H1 (cell line): ENCODE measurements around the gene WDR5. TPM values are rescaled to one million over a fixed set of nuclear protein-coding genes. Genes with fewer than 3 reads are reported as not detected.

ENCODE experiments used
- CTCF ChIA-PET: fragments of 300-600 bp; sonication (Branson Sonifier 250); formaldehyde crosslinking; loops from one replicate; lab custom pipeline; 2021; ENCODE audit not compliant: partially characterized antibody; lab: Charles Lee
- POLR2A ChIA-PET: fragments of 300-600 bp; sonication (Branson Sonifier 250); formaldehyde crosslinking; loops from one replicate; lab custom pipeline; 2021; ENCODE audit warnings: inconsistent platforms; ENCODE audit not compliant: partially characterized antibody; lab: Charles Lee
- DNase-seq, 2 experiments: peaks; one replicate each; pipeline versions ENCODE4 v3.0.0 to v3.0.0-alpha.2; 2010 to 2022; ENCODE audit warnings: low spot score in 2 of 2, low read depth in 1 of 2, mixed read lengths in 1 of 2
- FAIRE-seq: peaks from 2 replicates; lab custom pipeline; 2011; peaks lifted over from hg19 to GRCh38; lab: Jason Lieb, UNC
- H2AFZ ChIP-seq: 2 replicates; pipeline ENCODE4 v1.8.1; 2012; ENCODE audit warnings: low read length, inconsistent platforms
- H2AK5ac ChIP-seq: 2 replicates; pipeline ENCODE4 v1.6.1; 2013; ENCODE audit warnings: low read depth, low read length
- H2BK120ac ChIP-seq: replicated peaks from 2 replicates; pipeline ENCODE3; 2013; ENCODE audit warnings: low read depth, low read length, inconsistent platforms
- H2BK12ac ChIP-seq: 2 replicates; pipeline ENCODE4 v1.6.1; 2013; ENCODE audit warnings: low read depth, low read length
- H2BK15ac ChIP-seq: 2 replicates; pipeline ENCODE4 v1.6.1; 2013; ENCODE audit warnings: low read length
- H2BK20ac ChIP-seq: 2 replicates; pipeline ENCODE4 v1.6.1; 2013; ENCODE audit warnings: low read length
- H2BK5ac ChIP-seq: 2 replicates; pipeline ENCODE4 v1.6.1; 2013; ENCODE audit warnings: low read depth, low read length
- H3K14ac ChIP-seq: 2 replicates; pipeline ENCODE4 v1.6.1; 2013; ENCODE audit warnings: inconsistent platforms; ENCODE audit not compliant: insufficient read length
- H3K18ac ChIP-seq: 2 replicates; pipeline ENCODE4 v1.6.1; 2013; ENCODE audit warnings: low read length; ENCODE audit errors: extremely low read depth
- H3K23ac ChIP-seq: 2 replicates; pipeline ENCODE4 v1.6.1; 2013; ENCODE audit warnings: inconsistent platforms; ENCODE audit not compliant: insufficient read length
- H3K23me2 ChIP-seq: 2 replicates; pipeline ENCODE4 v1.6.1; 2013; ENCODE audit warnings: low read depth, low read length
- H3K27ac ChIP-seq: 2 replicates; pipeline ENCODE4 v1.6.1; 2011; ENCODE audit warnings: low read depth, low read length, inconsistent platforms
- H3K27me3 ChIP-seq, 4 experiments: replicated peaks in 1 of 4; 1 replicate in 1 of 4; 2 replicates in 3 of 4; pipeline versions ENCODE4 v1.6.1 to v1.8.1; 2011 to 2013; ENCODE audit warnings: low read length in 3 of 4, mild to moderate bottlenecking in 3 of 4, inconsistent platforms in 2 of 4, mixed read lengths in 2 of 4, moderate library complexity in 1 of 4; ENCODE audit not compliant: control insufficient read depth in 3 of 4, insufficient read depth in 3 of 4; ENCODE audit errors: extremely low read depth in 1 of 4
- H3K36me3 ChIP-seq, 4 experiments: 2 replicates each; pipeline versions ENCODE4 v1.6.1 to v1.8.1; 2011 to 2013; ENCODE audit warnings: mild to moderate bottlenecking in 4 of 4, low read length in 3 of 4, moderate library complexity in 2 of 4, control low read depth in 1 of 4, inconsistent platforms in 1 of 4; ENCODE audit not compliant: insufficient read depth in 4 of 4, control insufficient read depth in 2 of 4
- H3K4ac ChIP-seq: replicated peaks from 2 replicates; pipeline ENCODE3; 2013; ENCODE audit warnings: low read length, low read depth, mixed read lengths, inconsistent platforms; ENCODE audit not compliant: insufficient read length
- H3K4me1 ChIP-seq, 4 experiments: replicated peaks in 1 of 4; 1 replicate in 1 of 4; 2 replicates in 3 of 4; pipeline versions ENCODE4 v1.6.1 to v1.8.1; 2011 to 2013; ENCODE audit warnings: low read length in 3 of 4, inconsistent platforms in 2 of 4, mixed read lengths in 1 of 4; ENCODE audit not compliant: insufficient read depth in 4 of 4, control insufficient read depth in 3 of 4
- H3K4me2 ChIP-seq, 2 experiments: 2 replicates each; pipeline versions ENCODE4 v1.6.1 to v1.8.1; 2011 to 2013; ENCODE audit warnings: low read depth in 2 of 2, low read length in 2 of 2, control low read depth in 1 of 2, inconsistent platforms in 1 of 2, mild to moderate bottlenecking in 1 of 2; ENCODE audit not compliant: insufficient read depth in 1 of 2
- H3K4me3 ChIP-seq, 4 experiments: fragments of 200-600, 300-600 bp in 1 of 4; sonication (generic), shearing (Covaris generic), sonication (Bioruptor Twin) in 1 of 4; 2 replicates each; pipeline versions ENCODE4 v1.5.1 to v1.8.1; 2011 to 2016; ENCODE audit warnings: low read length in 4 of 4, low read depth in 3 of 4, control low read depth in 2 of 4, inconsistent platforms in 2 of 4, mild to moderate bottlenecking in 2 of 4, mixed read lengths in 1 of 4, moderate library complexity in 1 of 4; ENCODE audit not compliant: insufficient read depth in 2 of 4; ENCODE audit errors: extremely low read depth in 1 of 4
- H3K56ac ChIP-seq: replicated peaks from 2 replicates; pipeline ENCODE3; 2013; ENCODE audit warnings: low read depth, mild to moderate bottlenecking, mixed read lengths, low read length, inconsistent platforms; ENCODE audit not compliant: insufficient read length
- H3K79me1 ChIP-seq: 2 replicates; pipeline ENCODE4 v1.6.1; 2013; ENCODE audit warnings: low read depth, low read length, control low read depth
- H3K79me2 ChIP-seq, 2 experiments: 2 replicates each; pipeline versions ENCODE4 v1.6.1 to v1.8.1; 2012 to 2013; ENCODE audit warnings: low read length in 2 of 2, mild to moderate bottlenecking in 2 of 2, inconsistent platforms in 1 of 2; ENCODE audit not compliant: insufficient read depth in 2 of 2, control insufficient read depth in 1 of 2
- H3K9ac ChIP-seq, 4 experiments: replicated peaks in 1 of 4; 1 replicate in 1 of 4; 2 replicates in 3 of 4; pipeline versions ENCODE4 v1.6.1 to v1.8.1; 2011 to 2013; ENCODE audit warnings: low read depth in 3 of 4, low read length in 3 of 4, control low read depth in 2 of 4, mild to moderate bottlenecking in 2 of 4, moderate library complexity in 2 of 4, inconsistent platforms in 1 of 4; ENCODE audit errors: extremely low read depth in 1 of 4
- H3K9me3 ChIP-seq, 2 experiments: 2 replicates each; pipeline versions ENCODE4 v1.6.1 to v1.8.1; 2012 to 2013; ENCODE audit warnings: mild to moderate bottlenecking in 2 of 2, moderate library complexity in 2 of 2, control low read depth in 1 of 2, inconsistent platforms in 1 of 2, low read depth in 1 of 2, low read length in 1 of 2, mixed read lengths in 1 of 2; ENCODE audit not compliant: insufficient read depth in 2 of 2
- H4K20me1 ChIP-seq, 2 experiments: replicated peaks in 1 of 2; 2 replicates each; pipeline versions ENCODE3 to v1.8.1; 2011 to 2013; ENCODE audit warnings: inconsistent platforms in 2 of 2, low read length in 2 of 2, mild to moderate bottlenecking in 1 of 2; ENCODE audit not compliant: insufficient read depth in 2 of 2, control insufficient read depth in 1 of 2
- H4K5ac ChIP-seq: 2 replicates; pipeline ENCODE4 v1.6.1; 2013; ENCODE audit warnings: low read length, low read depth, mixed read lengths, inconsistent platforms; ENCODE audit not compliant: insufficient read length
- H4K8ac ChIP-seq: 2 replicates; pipeline ENCODE4 v1.8.0; 2013; ENCODE audit warnings: mild to moderate bottlenecking, moderate library complexity, low read length, inconsistent platforms; ENCODE audit not compliant: insufficient read depth; ENCODE audit errors: extremely low read depth
- H4K91ac ChIP-seq: replicated peaks from 2 replicates; pipeline ENCODE3; 2013; ENCODE audit warnings: low read length, mixed read lengths, inconsistent platforms; ENCODE audit not compliant: insufficient read length
- ASH2L ChIP-seq: fragments of 200-600, 300-600 bp; sonication (generic); IDR thresholded peaks from one replicate; pipeline ENCODE4 v1.7.1; 2017; ENCODE audit warnings: low read length
- KDM4A ChIP-seq: IDR thresholded peaks from one replicate; pipeline ENCODE4 v1.7.1; 2012; ENCODE audit warnings: low read depth, mild to moderate bottlenecking, moderate library complexity, low read length, inconsistent platforms; ENCODE audit not compliant: severe bottlenecking
- POLR2A ChIP-seq, 2 experiments: IDR thresholded peaks; 1 replicate in 1 of 2; 2 replicates in 1 of 2; pipeline ENCODE4 v1.6.1; 2011; ENCODE audit warnings: low read depth in 2 of 2, low read length in 2 of 2, mild to moderate bottlenecking in 2 of 2; ENCODE audit errors: control extremely low read depth in 1 of 2
- SP1 ChIP-seq: IDR thresholded peaks from 2 replicates; pipeline ENCODE4 v1.6.1; 2011; ENCODE audit warnings: low read depth, low read length
- WGBS, 2 experiments: shearing (Covaris generic) in 1 of 2; methylation state at CpG; one replicate each; pipeline versions ENCODE4 v1.1.6 to v1.1.7; 2013 to 2015; ENCODE audit warnings: low lambda C conversion rate in 2 of 2, mixed read lengths in 2 of 2, inconsistent platforms in 1 of 2, low coverage in 1 of 2, missing lambda C conversion rate in 1 of 2; ENCODE audit not compliant: insufficient replicate concordance in 2 of 2, insufficient coverage in 1 of 2, insufficient read length in 1 of 2; ENCODE audit errors: extremely low coverage in 1 of 2, missing lambda C conversion rate in 1 of 2; 5-methylcytosine and 5-hydroxymethylcytosine counted together
- polyA plus RNA-seq, 7 experiments: library from polyadenylated mRNA; depleted of rRNA in 3 of 7; stranded (reverse) in 5 of 7; unstranded in 2 of 7; fragments of >200 nt in 5 of 7; fragments of 200-250 nt in 2 of 7; gene quantifications; 1 replicate in 5 of 7; 2 replicates in 1 of 7; 4 replicates in 1 of 7; pipeline versions ENCODE4 v1.2.1 to v1.2.3, GENCODE V29; 2011 to 2013; ENCODE audit warnings: missing spikeins in 2 of 7, mixed read lengths in 2 of 7
- total RNA-seq: library from RNA; stranded (reverse); fragmentation: NEBNext Ultra II Directional; extraction: Animal tissue kit (Norgen Biotek cat#: 25700); gene quantifications from 2 replicates; pipeline ENCODE4 v1.2.1, GENCODE V29; 2021
- TF ChIP-seq, protein P1 (sequence below): IDR thresholded peaks from 2 replicates; pipeline ENCODE4 v1.6.1; 2011; ENCODE audit warnings: low read depth, mild to moderate bottlenecking, low read length; ENCODE audit not compliant: insufficient read depth

Gene WDR5
- total and polyA plus RNA-seq, 2 of the 8 experiments (the other 6 are each of a cell fraction or from before 2014, with no cell fraction given) = 38.4 to 68.1 TPM

- Histone ChIP-seq H3K4me3 (no peak overlapping the region), H2BK5ac (no peak overlapping the region), H3K9ac (no peak overlapping the region), H4K20me1 (peaks cover 0 to 7% of the 10 kb centered on the region in 2 experiments), H3K56ac (no peak overlapping the region), H3K23ac (no peak overlapping the region), H4K5ac (no peak overlapping the region), H4K91ac (no peak overlapping the region), H3K79me2 (no peaks in the 10 kb centered on the region), H3K14ac (no peak overlapping the region), H3K4ac (no peak overlapping the region), H3K9me3 (no peaks in the 10 kb centered on the region), H2BK20ac (no peak overlapping the region), H3K27ac (no peak overlapping the region), H3K79me1 (0 out of 2 replicates have a peak, but pooled peaks cover 2% of the 10 kb centered on the region), H3K27me3 (peaks cover 0 to 8% (median 2%) of the 10 kb centered on the region in 4 experiments; a peak in 4 of 7 replicates), H2AK5ac (no peak overlapping the region), H3K36me3 (no peaks in the 10 kb centered on the region; a peak in 2 of 8 replicates), H3K4me1 (peaks cover 0 to 17% (median 4%) of the 10 kb centered on the region in 4 experiments; a peak in 4 of 7 replicates), H4K8ac (no peak overlapping the region), H2BK15ac (no peak overlapping the region), H3K4me2 (no peak overlapping the region), H2AFZ (no peak overlapping the region), H3K18ac (no peak overlapping the region), H3K23me2 (peaks cover 10% of the 10 kb centered on the region; the same call in 1 of the 2 replicates), H2BK12ac (no peak overlapping the region), H2BK120ac (no peak overlapping the region)
- ChIA-PET CTCF (interaction anchor here (0.6 to 3.5 kb wide), 11 partner anchors 10 to 596 kb away, joined by 3 to 10 read pairs (median 3); partner anchors contain the start of gene RNU6ATAC), POLR2A (interaction anchor here (1.2 kb wide), 1 partner anchor 37 kb away, joined by 4 read pairs; no protein-coding TSS in a partner anchor)
- FAIRE-seq (no peak), DNase-seq (no peak)
- 94% methylated on average over 20 of the region's 21 CpGs; no CpG with 5 or more reads in 1 of the 2 experiments for WGBS, 2 experiments
- TF ChIP-seq SP1 (no peak), KDM4A (no peak), POLR2A (IDR thresholded peaks at IDR 0.05; ENCODE audit: control extremely low read depth in 1 of 2, low read depth in 2 of 2, low read length in 2 of 2) (no peak), ASH2L (no peak)
- TF ChIP-seq, protein P1, sequence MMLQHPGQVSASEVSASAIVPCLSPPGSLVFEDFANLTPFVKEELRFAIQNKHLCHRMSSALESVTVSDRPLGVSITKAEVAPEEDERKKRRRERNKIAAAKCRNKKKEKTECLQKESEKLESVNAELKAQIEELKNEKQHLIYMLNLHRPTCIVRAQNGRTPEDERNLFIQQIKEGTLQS = no peak
Measured at GRCh38 chr9:134186471-134187109, 50.7 kb downstream of the WDR5 start.
